AG09319 (cell line): Measurements from ENCODE around the gene GSS.

Experiments
- DNase-seq: peaks from one replicate; pipeline ENCODE4 v3.0.0-alpha.2; 2010; ENCODE audit warnings: low read depth; ENCODE audit errors: extremely low read depth
- TF ChIP-seq, protein P1 (sequence below): IDR thresholded peaks from 2 replicates; pipeline ENCODE4 v1.5.1; 2011; ENCODE audit warnings: low read depth, mild to moderate bottlenecking, inconsistent platforms, low read length, moderate library complexity

GSS gene

DNA sequence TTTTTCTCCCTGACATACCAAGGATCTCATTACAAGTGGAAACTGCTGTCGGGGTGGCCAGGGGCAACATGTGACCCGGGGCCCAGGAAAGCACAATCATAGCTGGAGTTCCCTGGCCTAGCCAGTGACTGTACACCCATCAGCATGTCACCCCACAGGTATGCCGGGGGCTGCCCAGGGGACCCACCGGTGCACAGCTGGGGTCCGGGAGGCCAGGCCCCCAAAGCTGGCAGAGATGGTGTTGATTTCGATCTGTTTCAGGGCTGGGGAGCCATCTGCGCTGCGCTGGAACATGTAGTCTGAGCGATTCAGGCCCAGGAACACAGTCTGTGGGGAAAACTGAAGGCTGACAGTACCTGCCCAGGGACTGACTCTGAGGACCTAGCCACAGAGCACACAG, 13.3 kb downstream of the GSS start:
- DNase-seq: no peak
- TF ChIP-seq, protein P1, sequence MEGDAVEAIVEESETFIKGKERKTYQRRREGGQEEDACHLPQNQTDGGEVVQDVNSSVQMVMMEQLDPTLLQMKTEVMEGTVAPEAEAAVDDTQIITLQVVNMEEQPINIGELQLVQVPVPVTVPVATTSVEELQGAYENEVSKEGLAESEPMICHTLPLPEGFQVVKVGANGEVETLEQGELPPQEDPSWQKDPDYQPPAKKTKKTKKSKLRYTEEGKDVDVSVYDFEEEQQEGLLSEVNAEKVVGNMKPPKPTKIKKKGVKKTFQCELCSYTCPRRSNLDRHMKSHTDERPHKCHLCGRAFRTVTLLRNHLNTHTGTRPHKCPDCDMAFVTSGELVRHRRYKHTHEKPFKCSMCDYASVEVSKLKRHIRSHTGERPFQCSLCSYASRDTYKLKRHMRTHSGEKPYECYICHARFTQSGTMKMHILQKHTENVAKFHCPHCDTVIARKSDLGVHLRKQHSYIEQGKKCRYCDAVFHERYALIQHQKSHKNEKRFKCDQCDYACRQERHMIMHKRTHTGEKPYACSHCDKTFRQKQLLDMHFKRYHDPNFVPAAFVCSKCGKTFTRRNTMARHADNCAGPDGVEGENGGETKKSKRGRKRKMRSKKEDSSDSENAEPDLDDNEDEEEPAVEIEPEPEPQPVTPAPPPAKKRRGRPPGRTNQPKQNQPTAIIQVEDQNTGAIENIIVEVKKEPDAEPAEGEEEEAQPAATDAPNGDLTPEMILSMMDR: no peak

DNA sequence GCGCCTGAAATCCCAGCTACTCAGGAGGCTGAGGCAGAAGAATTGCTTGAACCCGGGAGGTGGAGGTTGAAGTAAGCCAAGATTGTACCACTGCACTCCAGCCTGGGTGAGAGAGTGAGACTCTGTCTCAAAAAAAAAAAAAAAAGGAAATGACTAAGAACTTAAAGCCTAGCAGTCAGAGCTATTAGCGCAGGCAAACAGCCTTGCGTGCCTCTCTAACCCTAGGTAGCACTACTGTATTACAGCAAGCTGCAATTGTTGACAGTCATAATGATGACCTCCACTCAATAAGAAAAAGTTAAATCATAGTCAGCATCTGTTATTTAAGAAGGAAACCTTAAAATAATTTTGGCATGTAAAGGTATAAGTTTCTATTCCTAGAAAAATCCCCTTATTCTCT, 14.4 kb downstream of the GSS start:
- TF ChIP-seq, protein P1: no peak
- no peak for DNase-seq

DNA sequence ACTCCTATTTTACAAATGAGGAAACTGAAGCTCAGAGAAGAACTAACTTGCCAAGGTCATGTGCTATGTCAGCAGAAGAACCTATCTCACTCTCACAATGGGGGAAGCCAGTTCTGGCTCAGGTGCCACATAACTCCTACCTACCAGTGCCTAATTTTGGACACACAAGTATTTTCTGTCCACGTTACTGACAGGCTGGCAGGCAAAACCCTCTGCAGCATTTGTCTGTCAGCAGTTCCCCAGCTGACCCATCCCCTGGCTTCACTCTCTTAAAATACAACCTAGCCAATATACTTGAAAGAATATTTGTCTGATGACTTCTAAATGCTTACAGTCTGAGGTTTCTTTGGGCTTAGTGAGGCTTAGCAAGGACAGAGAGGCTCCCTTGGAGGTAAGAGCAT, 15.5 kb downstream of the GSS start:
- DNase-seq: no peak
- TF ChIP-seq, protein P1: no peak

DNA sequence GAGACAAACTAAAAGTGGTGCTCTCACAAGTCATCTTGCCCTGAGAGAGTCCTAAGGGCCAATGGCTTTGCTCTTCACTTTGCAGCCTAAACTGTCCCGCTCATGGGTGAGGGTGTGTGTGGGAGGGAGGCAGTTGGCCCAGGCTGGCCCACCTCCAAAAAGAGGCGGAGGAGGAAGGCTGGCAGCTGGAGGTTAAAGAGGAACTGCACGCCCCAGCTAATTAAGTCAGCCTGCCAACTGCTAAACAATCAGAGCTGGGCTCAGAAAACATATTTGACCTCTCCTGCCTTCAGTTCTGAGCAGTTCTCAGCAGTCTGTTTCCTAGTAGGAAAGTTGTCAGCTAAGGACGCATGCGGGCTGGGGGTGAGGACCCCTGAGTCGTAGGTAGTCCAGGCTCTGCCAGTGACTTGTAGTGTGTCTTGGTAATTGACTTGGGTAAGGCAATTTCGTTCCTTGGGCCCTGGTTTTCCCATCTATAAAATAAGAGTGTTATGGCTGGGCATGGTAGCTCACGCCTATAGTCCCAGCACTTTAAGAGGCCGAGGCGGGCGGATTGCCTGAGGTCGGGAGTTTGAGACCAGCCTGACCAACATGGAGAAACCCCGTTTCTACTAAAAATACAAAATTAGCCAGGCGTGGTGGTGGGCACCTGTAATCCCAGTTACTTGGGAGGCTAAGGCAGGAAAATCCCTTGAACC, 17.0 kb downstream of the GSS start:
- DNase-seq: no peak
- TF ChIP-seq, protein P1: no peak

DNA sequence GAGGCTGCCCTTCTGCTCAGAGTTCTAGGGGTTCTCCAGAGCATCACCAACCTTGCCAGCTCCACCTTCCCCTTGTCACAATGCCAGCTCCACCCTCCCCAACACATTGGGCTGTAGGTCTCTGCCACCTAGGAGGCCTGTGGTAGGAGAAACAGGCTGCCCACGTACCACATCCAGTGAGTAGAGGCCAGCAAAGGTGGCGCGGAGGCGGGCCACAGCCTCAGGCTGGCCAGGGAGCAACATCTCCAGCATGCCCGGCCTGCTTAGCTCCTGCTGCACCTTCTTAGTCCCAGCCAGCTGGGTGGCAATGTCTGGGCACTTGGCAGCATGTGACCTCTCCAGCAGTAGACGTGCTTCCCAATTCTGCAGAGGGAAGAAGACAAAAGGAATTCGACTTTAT, 23.8 kb downstream of the GSS start:
- no peak for DNase-seq
- TF ChIP-seq, protein P1: no peak

DNA sequence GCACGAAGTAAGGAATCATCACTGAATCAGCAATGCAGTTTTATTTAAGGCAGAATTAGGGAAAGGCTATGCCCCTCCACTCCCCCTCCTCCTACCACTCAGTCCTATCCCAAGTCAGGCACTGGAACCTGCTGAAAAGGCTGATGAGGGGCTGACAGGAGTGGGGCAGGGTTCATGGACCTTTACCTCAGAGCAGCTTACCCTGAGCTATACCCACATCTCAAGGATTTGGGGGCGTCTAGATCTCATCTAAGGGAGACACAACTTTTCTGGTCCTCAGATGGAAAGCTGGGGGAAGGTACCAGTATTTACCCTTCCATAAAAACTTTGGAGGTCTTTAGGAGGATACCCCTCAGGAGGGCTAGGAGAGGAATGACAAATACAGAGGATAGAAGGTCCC, 27.2 kb downstream of the GSS start:
- no peak for DNase-seq
- TF ChIP-seq, protein P1: no peak

DNA sequence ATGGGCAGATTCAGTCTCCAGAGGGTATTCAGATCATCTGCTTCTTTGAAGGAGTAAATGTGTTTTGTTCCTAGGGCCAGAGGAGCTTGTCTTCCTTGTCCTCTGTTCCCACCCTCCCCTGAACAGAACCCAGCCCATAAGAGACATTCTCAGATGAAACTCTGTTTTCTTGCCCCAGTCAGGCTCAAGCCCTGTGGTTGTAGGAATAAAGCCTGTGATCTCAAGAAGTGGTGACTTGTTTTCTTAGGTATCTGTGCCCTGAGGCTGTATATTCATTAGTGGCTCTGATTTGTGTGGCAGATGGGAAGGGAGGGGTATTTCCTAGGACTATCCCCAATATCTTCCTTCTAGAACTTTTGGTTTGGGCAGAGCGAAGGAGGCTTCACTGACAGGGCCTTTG, 27.9 kb downstream of the GSS start:
- TF ChIP-seq, protein P1: no peak
- no peak for DNase-seq
